ENCODE results near the gene USP53.
"Not testable (repeated sequence)": the region's sequence is repeated elsewhere in the genome, so short reads cannot be mapped to it uniquely, and the experiment has no call there.

Gene USP53

DNA sequence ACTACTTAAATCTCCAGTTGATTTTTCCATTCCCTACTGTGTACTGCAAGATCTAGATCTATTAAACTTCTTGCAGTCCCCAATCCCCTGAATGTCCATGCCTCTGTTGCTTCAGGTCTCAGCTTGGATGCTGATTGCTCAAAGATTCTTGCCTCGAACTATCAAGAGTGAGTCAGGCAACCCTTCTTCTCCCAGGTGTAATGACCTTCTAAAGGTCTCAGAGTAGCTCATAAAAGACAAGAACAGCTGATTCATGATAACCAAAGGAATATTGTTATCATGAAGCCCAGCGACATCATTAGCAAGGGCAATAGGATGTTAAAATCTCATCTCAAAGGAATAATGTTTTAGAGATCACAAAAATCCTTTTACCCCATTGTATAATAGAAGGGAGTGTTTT is 116.2 kb downstream of the USP53 start:
- H3K23ac ChIP-seq (ENCODE audit: low read length): no peak overlapping the region
- H3K27me3 ChIP-seq (ENCODE audit: insufficient read depth, low read length, poor library complexity): no peaks in the 10 kb centered on the region
- H3K4me3 ChIP-seq (ENCODE audit: low read length): no peak overlapping the region
- H3K4ac ChIP-seq (ENCODE audit: low read depth, low read length): no peak overlapping the region
- no peak overlapping the region for H4K8ac ChIP-seq (ENCODE audit: low read depth, low read length)
- no peak overlapping the region for H3K18ac ChIP-seq (ENCODE audit: low read length)
- H3K79me1 ChIP-seq (ENCODE audit: low read length): no peaks in the 10 kb centered on the region
- H3K79me2 ChIP-seq (ENCODE audit: control insufficient read depth, insufficient read depth, low read length): no peaks in the 10 kb centered on the region
- H3K9ac ChIP-seq (ENCODE audit: low read length): no peak overlapping the region
- no peak overlapping the region for H2BK120ac ChIP-seq (ENCODE audit: low read depth, low read length)
- H3K56ac ChIP-seq (ENCODE audit: low read length): no peak overlapping the region
- H2AK5ac ChIP-seq (ENCODE audit: low read length): no peak overlapping the region
- H3K36me3 ChIP-seq (ENCODE audit: control insufficient read depth, insufficient read depth, low read length): no peaks in the 10 kb centered on the region
- H2BK15ac ChIP-seq (replicated peaks; ENCODE audit: low read depth): no peak overlapping the region
- no peaks in the 10 kb centered on the region for H3K4me1 ChIP-seq (ENCODE audit: control insufficient read depth, low read depth, low read length)
- H3K27ac ChIP-seq (ENCODE audit: low read depth, low read length): no peak overlapping the region
- no peak for DNase-seq
- no peak overlapping the region for H4K5ac ChIP-seq (ENCODE audit: low read length)
- no CpG with 5 or more reads among the region's 2 CpGs for WGBS (ENCODE audit: extremely low coverage, insufficient coverage, low lambda C conversion rate)
- no peak overlapping the region for H2BK5ac ChIP-seq (ENCODE audit: low read length)
- no peak overlapping the region for H3K4me2 ChIP-seq (ENCODE audit: low read length)

DNA sequence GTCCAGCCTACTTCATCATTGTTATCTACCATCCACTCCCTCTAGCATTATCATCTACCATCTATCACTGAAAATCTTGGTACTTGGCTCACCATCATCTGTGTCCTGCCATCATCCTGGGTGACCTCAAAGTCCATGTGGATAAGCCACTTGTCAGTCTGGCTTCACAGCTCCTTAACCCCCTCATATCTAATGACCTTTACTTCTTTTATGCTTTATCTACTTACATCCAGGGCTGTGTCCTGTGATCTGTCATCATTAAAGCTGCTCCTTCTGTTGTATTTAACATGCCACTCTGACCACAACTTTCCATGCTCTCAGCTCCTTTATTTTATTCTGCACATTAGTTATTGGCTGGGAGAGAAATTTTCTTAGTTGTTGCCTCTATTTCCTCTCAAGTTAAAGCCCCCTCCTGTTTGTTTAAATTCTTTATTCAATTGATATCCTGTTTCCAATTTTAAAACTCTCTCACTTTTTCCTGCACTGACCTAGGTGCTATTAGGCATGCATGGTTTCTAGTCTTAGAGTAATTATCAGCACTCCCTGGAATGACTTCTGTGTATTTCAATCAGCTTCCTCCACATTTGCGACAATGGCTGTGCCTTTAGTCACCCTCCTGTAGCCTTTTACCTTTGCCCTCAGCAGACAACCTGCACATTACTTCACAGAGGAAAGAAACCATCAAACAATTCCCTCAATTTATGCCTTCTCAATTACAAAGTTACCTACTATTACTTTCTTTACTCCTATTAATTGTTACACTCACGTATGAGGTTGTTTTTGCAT is 117.5 kb downstream of the USP53 start:
- Histone ChIP-seq H4K8ac (ENCODE audit: low read depth, low read length) (no peak overlapping the region), H3K18ac (ENCODE audit: low read length) (no peak overlapping the region), H4K5ac (ENCODE audit: low read length) (no peak overlapping the region), H3K9ac (ENCODE audit: low read length) (no peak overlapping the region), H3K36me3 (ENCODE audit: control insufficient read depth, insufficient read depth, low read length) (no peaks in the 10 kb centered on the region), H2BK15ac (replicated peaks; ENCODE audit: low read depth) (no peak overlapping the region), H3K27me3 (ENCODE audit: insufficient read depth, low read length, poor library complexity) (no peaks in the 10 kb centered on the region), H3K23ac (ENCODE audit: low read length) (no peak overlapping the region), H3K4ac (ENCODE audit: low read depth, low read length) (no peak overlapping the region), H2BK120ac (ENCODE audit: low read depth, low read length) (no peak overlapping the region), H3K4me3 (ENCODE audit: low read length) (no peak overlapping the region), H2BK5ac (ENCODE audit: low read length) (no peak overlapping the region), H3K4me2 (ENCODE audit: low read length) (no peak overlapping the region), H3K56ac (ENCODE audit: low read length) (no peak overlapping the region), H2AK5ac (ENCODE audit: low read length) (no peak overlapping the region), H3K79me1 (ENCODE audit: low read length) (no peaks in the 10 kb centered on the region), H3K4me1 (ENCODE audit: control insufficient read depth, low read depth, low read length) (no peaks in the 10 kb centered on the region), H3K79me2 (ENCODE audit: control insufficient read depth, insufficient read depth, low read length) (no peaks in the 10 kb centered on the region), H3K27ac (ENCODE audit: low read depth, low read length) (no peak overlapping the region)
- no peak for DNase-seq
- 100% methylated on average over 1 of the region's 2 CpGs for WGBS (ENCODE audit: extremely low coverage, insufficient coverage, low lambda C conversion rate)

DNA sequence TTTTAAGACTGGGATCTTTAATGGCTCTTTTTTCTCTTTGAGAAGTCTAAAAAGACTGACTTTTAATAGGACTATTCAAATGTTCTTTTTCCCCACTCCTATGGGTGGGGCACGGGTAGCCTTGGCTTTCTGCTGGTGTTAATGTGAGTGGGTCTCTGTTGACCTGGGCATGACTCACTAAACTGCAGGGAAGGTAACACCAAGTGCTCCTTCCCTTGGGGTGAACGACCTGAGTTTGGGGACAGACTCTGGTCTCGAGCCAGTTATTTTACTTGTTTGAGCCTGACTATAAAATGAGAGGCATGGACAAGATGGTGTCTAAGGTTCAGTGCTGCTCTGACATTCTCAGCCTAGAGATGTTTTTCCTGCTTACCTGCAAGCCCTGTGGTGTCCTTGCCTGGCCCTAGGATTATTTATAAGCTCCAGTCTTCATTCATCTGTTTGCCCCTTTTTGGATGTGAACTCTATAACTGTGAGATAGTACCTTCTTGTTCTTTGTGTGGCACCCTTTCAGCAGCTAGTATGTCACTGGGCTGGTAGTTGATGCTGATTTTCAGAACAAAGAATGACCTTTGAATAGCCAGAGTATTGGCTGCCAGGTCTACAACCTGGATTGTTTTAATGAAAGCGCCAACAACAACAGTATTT is 123.9 kb downstream of the USP53 start:
- not testable (repeated sequence) for H3K36me3 ChIP-seq (ENCODE audit: control insufficient read depth, insufficient read depth, low read length); H3K79me1 ChIP-seq (ENCODE audit: low read length); H3K4me3 ChIP-seq (ENCODE audit: low read length); H3K79me2 ChIP-seq (ENCODE audit: control insufficient read depth, insufficient read depth, low read length); H3K23ac ChIP-seq (ENCODE audit: low read length); H2BK120ac ChIP-seq (ENCODE audit: low read depth, low read length); H4K8ac ChIP-seq (ENCODE audit: low read depth, low read length); H3K4me1 ChIP-seq (ENCODE audit: control insufficient read depth, low read depth, low read length); H2BK15ac ChIP-seq (replicated peaks; ENCODE audit: low read depth); H3K18ac ChIP-seq (ENCODE audit: low read length); H2AK5ac ChIP-seq (ENCODE audit: low read length); H3K27me3 ChIP-seq (ENCODE audit: insufficient read depth, low read length, poor library complexity); H2BK5ac ChIP-seq (ENCODE audit: low read length); H3K4me2 ChIP-seq (ENCODE audit: low read length); H4K5ac ChIP-seq (ENCODE audit: low read length); H3K9ac ChIP-seq (ENCODE audit: low read length); H3K4ac ChIP-seq (ENCODE audit: low read depth, low read length); H3K56ac ChIP-seq (ENCODE audit: low read length); DNase-seq; H3K27ac ChIP-seq (ENCODE audit: low read depth, low read length)
- no CpG with 5 or more reads among the region's 4 CpGs for WGBS (ENCODE audit: extremely low coverage, insufficient coverage, low lambda C conversion rate)

DNA sequence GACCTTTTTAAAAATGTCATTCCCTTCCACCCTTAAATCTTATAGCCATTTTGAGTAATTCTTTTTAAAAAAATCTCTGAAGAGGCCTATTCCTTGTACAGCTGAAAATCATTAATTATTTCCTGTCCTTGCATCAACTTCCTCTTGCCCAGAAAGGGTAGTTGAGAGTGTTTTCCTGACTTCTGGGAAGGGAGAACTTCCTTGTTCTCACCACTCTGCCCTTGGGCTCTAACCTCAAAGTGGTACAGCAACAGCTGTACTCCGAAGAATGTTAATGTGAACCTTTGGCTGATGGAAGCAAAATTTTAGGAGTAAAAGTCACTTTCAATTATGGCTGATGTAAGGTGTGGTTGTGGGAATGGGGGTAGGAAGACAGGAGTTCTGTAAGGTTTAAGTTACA is 124.5 kb downstream of the USP53 start:
- Histone ChIP-seq H4K5ac (ENCODE audit: low read length) (no peak overlapping the region), H3K9ac (ENCODE audit: low read length) (no peak overlapping the region), H3K27me3 (ENCODE audit: insufficient read depth, low read length, poor library complexity) (no peaks in the 10 kb centered on the region), H3K36me3 (ENCODE audit: control insufficient read depth, insufficient read depth, low read length) (no peaks in the 10 kb centered on the region), H3K4me3 (ENCODE audit: low read length) (no peak overlapping the region), H3K56ac (ENCODE audit: low read length) (no peak overlapping the region), H3K79me1 (ENCODE audit: low read length) (no peaks in the 10 kb centered on the region), H3K4ac (ENCODE audit: low read depth, low read length) (no peak overlapping the region), H2AK5ac (ENCODE audit: low read length) (no peak overlapping the region), H2BK5ac (ENCODE audit: low read length) (no peak overlapping the region), H3K4me1 (ENCODE audit: control insufficient read depth, low read depth, low read length) (no peaks in the 10 kb centered on the region), H4K8ac (ENCODE audit: low read depth, low read length) (no peak overlapping the region), H3K23ac (ENCODE audit: low read length) (no peak overlapping the region), H3K27ac (ENCODE audit: low read depth, low read length) (no peak overlapping the region), H3K79me2 (ENCODE audit: control insufficient read depth, insufficient read depth, low read length) (no peaks in the 10 kb centered on the region), H2BK15ac (replicated peaks; ENCODE audit: low read depth) (no peak overlapping the region), H3K4me2 (ENCODE audit: low read length) (no peak overlapping the region), H3K18ac (ENCODE audit: low read length) (no peak overlapping the region), H2BK120ac (ENCODE audit: low read depth, low read length) (no peak overlapping the region)
- DNase-seq: no peak
- WGBS (ENCODE audit: extremely low coverage, insufficient coverage, low lambda C conversion rate): no CpG with 5 or more reads among the region's 1 CpG

DNA sequence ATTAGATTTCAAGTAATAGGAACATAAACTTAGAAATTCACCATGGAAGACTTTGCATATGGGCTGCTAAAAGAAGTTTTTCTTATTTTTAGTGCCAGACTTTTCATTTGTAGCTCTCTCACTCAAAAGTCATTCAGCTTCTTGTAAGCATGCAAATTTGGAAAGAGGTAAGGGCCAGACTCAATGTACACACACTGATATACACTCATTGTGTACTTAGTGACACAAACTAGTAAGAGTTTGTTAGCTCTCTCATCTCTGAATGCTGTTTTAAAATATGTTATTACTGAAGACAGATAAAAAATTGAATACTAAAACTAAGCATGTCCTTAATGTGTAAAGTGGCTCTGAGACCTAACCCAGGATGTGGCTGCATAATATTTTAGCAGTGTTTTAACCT is 127.4 kb downstream of the USP53 start:
- not testable (repeated sequence) for H3K4me2 ChIP-seq (ENCODE audit: low read length); H3K56ac ChIP-seq (ENCODE audit: low read length); H3K4me3 ChIP-seq (ENCODE audit: low read length); H3K27ac ChIP-seq (ENCODE audit: low read depth, low read length); H2BK15ac ChIP-seq (replicated peaks; ENCODE audit: low read depth); H2BK5ac ChIP-seq (ENCODE audit: low read length); H3K4me1 ChIP-seq (ENCODE audit: control insufficient read depth, low read depth, low read length); H4K8ac ChIP-seq (ENCODE audit: low read depth, low read length); H3K9ac ChIP-seq (ENCODE audit: low read length); DNase-seq; H3K18ac ChIP-seq (ENCODE audit: low read length); H3K79me2 ChIP-seq (ENCODE audit: control insufficient read depth, insufficient read depth, low read length); H2BK120ac ChIP-seq (ENCODE audit: low read depth, low read length); H3K36me3 ChIP-seq (ENCODE audit: control insufficient read depth, insufficient read depth, low read length); H3K27me3 ChIP-seq (ENCODE audit: insufficient read depth, low read length, poor library complexity); H3K23ac ChIP-seq (ENCODE audit: low read length); H3K4ac ChIP-seq (ENCODE audit: low read depth, low read length); H3K79me1 ChIP-seq (ENCODE audit: low read length); H4K5ac ChIP-seq (ENCODE audit: low read length); H2AK5ac ChIP-seq (ENCODE audit: low read length)

DNA sequence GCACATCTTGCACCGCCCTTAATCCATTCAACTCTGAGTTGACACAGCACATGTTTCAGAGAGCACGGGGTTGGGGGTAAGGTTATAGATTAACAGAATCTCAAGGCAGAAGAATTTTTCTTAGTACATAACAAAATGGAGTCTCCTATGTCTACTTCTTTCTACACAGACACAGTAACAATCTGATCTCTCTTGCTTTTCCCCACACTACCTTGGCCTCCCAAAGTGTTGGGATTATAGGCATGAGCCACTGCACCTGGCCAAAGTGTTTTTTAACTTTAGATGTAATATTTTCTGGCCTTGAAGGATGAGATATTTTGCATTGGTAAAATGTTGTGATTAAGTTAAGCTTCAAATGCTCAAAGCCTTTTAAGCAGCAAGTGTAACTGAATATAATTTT is 130.8 kb downstream of the USP53 start:
- not testable (repeated sequence) for H3K23ac ChIP-seq (ENCODE audit: low read length); H4K8ac ChIP-seq (ENCODE audit: low read depth, low read length); H3K56ac ChIP-seq (ENCODE audit: low read length); H3K27ac ChIP-seq (ENCODE audit: low read depth, low read length); H3K79me2 ChIP-seq (ENCODE audit: control insufficient read depth, insufficient read depth, low read length); H4K5ac ChIP-seq (ENCODE audit: low read length); H3K36me3 ChIP-seq (ENCODE audit: control insufficient read depth, insufficient read depth, low read length); H3K18ac ChIP-seq (ENCODE audit: low read length); H3K79me1 ChIP-seq (ENCODE audit: low read length); H2AK5ac ChIP-seq (ENCODE audit: low read length); H2BK15ac ChIP-seq (replicated peaks; ENCODE audit: low read depth); H3K9ac ChIP-seq (ENCODE audit: low read length); H3K4me1 ChIP-seq (ENCODE audit: control insufficient read depth, low read depth, low read length); H3K4me3 ChIP-seq (ENCODE audit: low read length); H3K27me3 ChIP-seq (ENCODE audit: insufficient read depth, low read length, poor library complexity); H3K4me2 ChIP-seq (ENCODE audit: low read length); H2BK5ac ChIP-seq (ENCODE audit: low read length); H3K4ac ChIP-seq (ENCODE audit: low read depth, low read length); H2BK120ac ChIP-seq (ENCODE audit: low read depth, low read length); DNase-seq
- no CpG with 5 or more reads among the region's 2 CpGs for WGBS (ENCODE audit: extremely low coverage, insufficient coverage, low lambda C conversion rate)
